Measurements from ENCODE around the gene XYLB. TPM values are rescaled to one million over a fixed set of nuclear protein-coding genes. Genes with fewer than 3 reads are reported as not detected.
"Not testable (repeated sequence)": the region's sequence is repeated elsewhere in the genome, so short reads cannot be mapped to it uniquely, and the experiment has no call there.

The XYLB gene
- total RNA-seq, 1 donor from 2014 or later, result 0.43 TPM

DNA sequence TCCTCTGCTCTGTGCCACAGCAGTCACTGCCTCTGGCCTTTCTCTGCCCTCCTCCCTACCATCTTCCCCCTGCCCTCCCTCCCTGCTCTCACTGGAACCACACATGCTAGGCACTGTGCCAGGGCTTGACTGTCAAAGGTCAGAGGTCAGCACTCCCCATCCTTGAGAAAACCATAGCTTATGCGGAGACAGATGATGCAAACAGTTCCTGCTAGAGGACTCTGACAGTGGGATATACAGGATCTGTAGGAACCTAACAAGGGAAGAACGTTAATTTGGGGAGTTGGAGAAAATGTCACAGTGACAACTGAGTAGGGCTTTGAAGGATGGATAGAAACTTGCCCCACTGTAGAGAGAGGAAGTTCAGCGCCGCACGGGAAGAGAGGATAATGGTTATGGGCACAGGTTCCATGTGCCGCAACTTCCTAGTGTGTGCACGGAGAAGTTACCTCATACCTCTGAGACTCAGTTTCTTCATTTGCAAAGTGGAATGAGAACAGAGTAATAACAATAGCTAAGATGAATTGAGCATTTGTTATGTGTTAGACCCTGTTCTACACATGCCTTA, 29.3 kb upstream of the XYLB start:
- DNase-seq (ENCODE audit: low spot score in 2 of 2), result no peak
- H3K4me1 ChIP-seq, result no peaks in the 10 kb centered on the region
- no peak overlapping the region for H3K4me3 ChIP-seq
- H3K27ac ChIP-seq, result no peak overlapping the region
- no peak for TF ChIP-seq CTCF (IDR thresholded peaks at IDR 0.05)
- no peaks in the 10 kb centered on the region for H3K9me3 ChIP-seq
- H3K27me3 ChIP-seq, result no peaks in the 10 kb centered on the region
- intact Hi-C loops (cut with DNase I), result no loop called here
- no peaks in the 10 kb centered on the region for H3K36me3 ChIP-seq

DNA sequence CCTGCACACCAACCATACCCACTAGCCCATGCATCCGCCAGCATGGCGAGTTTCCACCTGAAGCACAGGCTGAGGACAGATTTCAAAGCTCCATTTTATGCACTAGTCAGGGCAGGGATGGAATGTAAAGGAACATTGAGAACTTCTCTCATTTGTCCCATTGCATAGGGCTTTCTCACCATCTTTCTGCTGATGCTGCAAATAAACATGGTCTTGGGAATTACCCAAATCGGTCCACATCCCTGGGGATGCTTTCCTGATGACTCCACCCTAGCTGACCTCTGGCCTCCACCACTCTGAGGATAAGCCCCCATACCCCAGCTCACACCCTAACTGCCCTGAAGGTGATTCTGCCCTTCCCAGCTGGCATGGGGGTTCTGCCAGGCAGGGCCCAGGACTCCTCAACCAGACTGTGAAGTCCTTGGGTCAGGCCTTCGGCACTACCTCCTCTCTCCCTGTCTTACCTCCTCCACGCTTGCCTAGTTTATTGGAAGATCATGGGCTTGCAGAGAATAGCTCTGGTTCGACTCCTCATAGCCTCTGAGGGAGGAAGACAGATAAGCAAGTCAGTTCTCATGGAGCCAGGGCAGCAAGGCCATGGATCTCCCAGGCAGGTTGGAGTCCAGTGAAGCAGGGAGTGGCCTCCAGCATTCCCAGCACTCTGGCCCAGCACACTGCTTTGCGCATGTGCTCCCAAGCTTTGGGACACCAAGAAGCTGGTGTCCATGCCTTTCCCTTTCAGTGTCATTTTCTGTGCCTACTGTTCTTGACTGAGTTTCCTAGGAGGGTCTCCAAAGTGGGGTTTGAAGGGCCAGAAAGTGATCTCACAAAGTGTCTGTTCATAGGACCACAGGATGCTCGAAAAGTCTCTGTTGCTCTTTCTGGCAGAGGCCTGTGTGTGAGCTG, 27.6 kb upstream of the XYLB start:
- DNase-seq (ENCODE audit: low spot score in 2 of 2), result no peak
- TF ChIP-seq CTCF (IDR thresholded peaks at IDR 0.05), result no peak
- Histone ChIP-seq H3K4me1 (no peaks in the 10 kb centered on the region), H3K9me3 (no peaks in the 10 kb centered on the region), H3K36me3 (no peaks in the 10 kb centered on the region), H3K27me3 (no peaks in the 10 kb centered on the region), H3K27ac (no peak overlapping the region), H3K4me3 (no peak overlapping the region)
- intact Hi-C loops (cut with DNase I), result no loop called here

DNA sequence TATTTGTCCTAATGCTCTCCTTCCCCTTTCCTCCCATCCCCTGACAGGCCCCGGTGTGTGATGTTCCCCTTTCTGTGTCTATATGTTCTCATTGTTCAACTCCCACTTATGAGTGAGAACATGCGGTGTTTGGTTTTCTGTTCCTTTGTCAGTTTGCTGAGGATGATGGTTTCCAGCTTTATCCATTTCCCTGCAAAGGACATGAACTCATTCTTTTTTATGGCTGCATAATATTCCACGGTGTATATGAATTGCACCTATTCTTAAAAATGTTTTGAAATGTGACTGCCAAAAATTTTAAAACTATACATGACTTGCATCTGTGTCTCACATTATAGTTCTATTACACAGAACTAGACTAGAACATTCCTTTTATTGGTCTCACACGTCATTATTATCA, 25.9 kb upstream of the XYLB start:
- H3K4me3 ChIP-seq; H3K36me3 ChIP-seq; intact Hi-C loops (cut with DNase I); H3K4me1 ChIP-seq; DNase-seq (ENCODE audit: low spot score in 2 of 2); H3K9me3 ChIP-seq; H3K27me3 ChIP-seq; H3K27ac ChIP-seq: not testable (repeated sequence)

DNA sequence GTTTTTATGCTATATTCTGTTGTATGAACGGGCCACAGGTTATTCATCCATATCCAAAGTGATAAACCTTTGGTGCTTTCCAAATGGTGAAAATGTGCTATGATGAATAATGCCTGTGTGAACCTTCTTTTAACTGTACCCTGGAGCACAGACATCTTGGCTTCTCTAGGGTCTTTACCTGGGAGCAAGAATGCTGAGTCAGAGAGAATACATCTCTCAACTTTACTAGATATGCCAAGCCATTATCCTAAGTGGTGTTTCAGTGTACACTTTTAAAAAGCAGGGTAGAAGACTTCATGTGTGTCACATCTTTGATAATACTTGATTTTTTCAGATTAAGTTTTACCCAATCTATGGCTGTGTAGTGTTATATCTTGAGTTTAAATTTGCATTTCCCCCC, 23.5 kb upstream of the XYLB start:
- Histone ChIP-seq H3K4me1 (no peaks in the 10 kb centered on the region), H3K27ac (no peak overlapping the region), H3K27me3 (no peaks in the 10 kb centered on the region), H3K36me3 (no peaks in the 10 kb centered on the region), H3K4me3 (no peak overlapping the region), H3K9me3 (no peaks in the 10 kb centered on the region)
- TF ChIP-seq CTCF (IDR thresholded peaks at IDR 0.05), result no peak
- DNase-seq (ENCODE audit: low spot score in 2 of 2), result no peak
- intact Hi-C loops (cut with DNase I), result no loop called here

- no peak for DNase-seq (ENCODE audit: low spot score in 2 of 2)
- intact Hi-C loops (cut with DNase I), result no loop called here
- Histone ChIP-seq H3K27me3 (no peaks in the 10 kb centered on the region), H3K4me1 (no peaks in the 10 kb centered on the region), H3K36me3 (no peaks in the 10 kb centered on the region), H3K4me3 (no peak overlapping the region), H3K27ac (no peak overlapping the region), H3K9me3 (no peaks in the 10 kb centered on the region)
- TF ChIP-seq CTCF (IDR thresholded peaks at IDR 0.05), result no peak
These were observed 21.3 kb upstream of the XYLB start for GRCh38 chr3:38325256-38325655.

- intact Hi-C loops (cut with DNase I), result no loop called here
- H3K36me3 ChIP-seq, result no peaks in the 10 kb centered on the region
These were observed 19.1 kb upstream of the XYLB start for GRCh38 chr3:38327335-38328009.

More at GRCh38 chr3:38327335-38328009, 19.1 kb upstream of the XYLB start:
- H3K9me3 ChIP-seq, result no peaks in the 10 kb centered on the region
- no peak for TF ChIP-seq CTCF (IDR thresholded peaks at IDR 0.05)
- no peaks in the 10 kb centered on the region for H3K4me1 ChIP-seq
- no peak overlapping the region for H3K4me3 ChIP-seq
- no peaks in the 10 kb centered on the region for H3K27me3 ChIP-seq
- no peak overlapping the region for H3K27ac ChIP-seq
- no peak for DNase-seq (ENCODE audit: low spot score in 2 of 2)

Measured in ascending aorta (tissue), 2 donors.